HEK293 (cell line): ENCODE results near the gene PEF1.

ENCODE experiments used
- ZNF138 ChIP-seq: fragments of 450-650 bp; formaldehyde crosslinking; IDR thresholded peaks from 2 replicates; pipeline ENCODE4 v1.5.1; 2016; ENCODE audit warnings: missing biosample characterization, missing genetic modification characterization, borderline replicate concordance
- ZNF24 ChIP-seq: fragments of 450-650 bp; formaldehyde crosslinking; IDR thresholded peaks from 2 replicates; pipeline ENCODE4 v1.5.1; 2016; ENCODE audit warnings: missing biosample characterization, missing genetic modification characterization
- TF ChIP-seq, protein P1 (sequence below): fragments of 450-650 bp; formaldehyde crosslinking; IDR thresholded peaks from 2 replicates; pipeline ENCODE4 v1.5.1; 2016; ENCODE audit warnings: missing biosample characterization, missing genetic modification characterization
- TF ChIP-seq, protein P2 (sequence below): fragments of 450-650 bp; formaldehyde crosslinking; IDR thresholded peaks from 2 replicates; pipeline ENCODE4 v1.5.1; 2016; ENCODE audit warnings: missing biosample characterization, missing genetic modification characterization

DNA sequence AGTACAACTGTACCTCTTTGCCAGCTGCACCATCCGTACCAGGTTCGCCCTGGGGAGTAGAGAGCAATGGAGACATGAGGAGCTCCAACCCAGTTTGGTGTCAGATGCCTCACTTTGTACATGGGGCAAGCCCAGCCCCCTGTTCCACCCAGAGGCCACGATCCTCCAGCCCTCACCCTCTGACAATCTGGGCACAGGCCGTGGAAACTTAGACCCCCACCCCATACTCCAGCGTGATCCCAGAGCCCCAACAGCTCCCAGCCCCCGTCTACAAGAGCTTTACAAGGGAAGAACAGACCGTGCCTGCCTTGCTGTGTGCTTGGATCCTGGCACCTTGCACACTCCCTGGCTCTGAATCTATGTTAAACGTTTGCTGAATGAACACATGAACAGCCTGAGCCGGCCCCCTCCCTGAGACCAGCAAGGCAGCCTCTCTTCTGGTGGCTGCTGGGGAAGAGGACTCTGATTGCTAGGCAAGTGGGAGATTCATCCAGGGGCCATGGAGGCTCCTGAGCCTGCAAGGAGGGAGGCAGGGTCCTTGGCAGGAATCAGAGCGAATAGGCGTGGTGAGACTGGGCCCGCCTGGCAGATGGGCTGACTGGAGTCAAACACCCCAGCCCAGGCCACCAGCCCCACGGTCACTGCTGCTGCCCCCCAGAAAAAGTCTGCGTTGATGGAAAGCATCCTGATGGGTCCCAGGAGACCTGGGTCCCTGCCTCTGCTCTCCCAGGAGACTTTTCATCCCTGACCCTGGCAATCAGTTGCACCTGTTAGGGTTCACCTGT, 12.5 kb upstream of the PEF1 start:
- TF ChIP-seq, protein P1, sequence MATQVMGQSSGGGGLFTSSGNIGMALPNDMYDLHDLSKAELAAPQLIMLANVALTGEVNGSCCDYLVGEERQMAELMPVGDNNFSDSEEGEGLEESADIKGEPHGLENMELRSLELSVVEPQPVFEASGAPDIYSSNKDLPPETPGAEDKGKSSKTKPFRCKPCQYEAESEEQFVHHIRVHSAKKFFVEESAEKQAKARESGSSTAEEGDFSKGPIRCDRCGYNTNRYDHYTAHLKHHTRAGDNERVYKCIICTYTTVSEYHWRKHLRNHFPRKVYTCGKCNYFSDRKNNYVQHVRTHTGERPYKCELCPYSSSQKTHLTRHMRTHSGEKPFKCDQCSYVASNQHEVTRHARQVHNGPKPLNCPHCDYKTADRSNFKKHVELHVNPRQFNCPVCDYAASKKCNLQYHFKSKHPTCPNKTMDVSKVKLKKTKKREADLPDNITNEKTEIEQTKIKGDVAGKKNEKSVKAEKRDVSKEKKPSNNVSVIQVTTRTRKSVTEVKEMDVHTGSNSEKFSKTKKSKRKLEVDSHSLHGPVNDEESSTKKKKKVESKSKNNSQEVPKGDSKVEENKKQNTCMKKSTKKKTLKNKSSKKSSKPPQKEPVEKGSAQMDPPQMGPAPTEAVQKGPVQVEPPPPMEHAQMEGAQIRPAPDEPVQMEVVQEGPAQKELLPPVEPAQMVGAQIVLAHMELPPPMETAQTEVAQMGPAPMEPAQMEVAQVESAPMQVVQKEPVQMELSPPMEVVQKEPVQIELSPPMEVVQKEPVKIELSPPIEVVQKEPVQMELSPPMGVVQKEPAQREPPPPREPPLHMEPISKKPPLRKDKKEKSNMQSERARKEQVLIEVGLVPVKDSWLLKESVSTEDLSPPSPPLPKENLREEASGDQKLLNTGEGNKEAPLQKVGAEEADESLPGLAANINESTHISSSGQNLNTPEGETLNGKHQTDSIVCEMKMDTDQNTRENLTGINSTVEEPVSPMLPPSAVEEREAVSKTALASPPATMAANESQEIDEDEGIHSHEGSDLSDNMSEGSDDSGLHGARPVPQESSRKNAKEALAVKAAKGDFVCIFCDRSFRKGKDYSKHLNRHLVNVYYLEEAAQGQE (tag by site-specific recombination) = no peak
- TF ChIP-seq ZNF24 = no peak
- TF ChIP-seq, protein P2, sequence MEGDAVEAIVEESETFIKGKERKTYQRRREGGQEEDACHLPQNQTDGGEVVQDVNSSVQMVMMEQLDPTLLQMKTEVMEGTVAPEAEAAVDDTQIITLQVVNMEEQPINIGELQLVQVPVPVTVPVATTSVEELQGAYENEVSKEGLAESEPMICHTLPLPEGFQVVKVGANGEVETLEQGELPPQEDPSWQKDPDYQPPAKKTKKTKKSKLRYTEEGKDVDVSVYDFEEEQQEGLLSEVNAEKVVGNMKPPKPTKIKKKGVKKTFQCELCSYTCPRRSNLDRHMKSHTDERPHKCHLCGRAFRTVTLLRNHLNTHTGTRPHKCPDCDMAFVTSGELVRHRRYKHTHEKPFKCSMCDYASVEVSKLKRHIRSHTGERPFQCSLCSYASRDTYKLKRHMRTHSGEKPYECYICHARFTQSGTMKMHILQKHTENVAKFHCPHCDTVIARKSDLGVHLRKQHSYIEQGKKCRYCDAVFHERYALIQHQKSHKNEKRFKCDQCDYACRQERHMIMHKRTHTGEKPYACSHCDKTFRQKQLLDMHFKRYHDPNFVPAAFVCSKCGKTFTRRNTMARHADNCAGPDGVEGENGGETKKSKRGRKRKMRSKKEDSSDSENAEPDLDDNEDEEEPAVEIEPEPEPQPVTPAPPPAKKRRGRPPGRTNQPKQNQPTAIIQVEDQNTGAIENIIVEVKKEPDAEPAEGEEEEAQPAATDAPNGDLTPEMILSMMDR (tag by site-specific recombination) = no peak
- no peak for TF ChIP-seq ZNF138 (tag by site-specific recombination)
